HT-29 (cell line): ENCODE measurements around the gene AMBRA1. TPM values are rescaled to one million over a fixed set of nuclear protein-coding genes. Genes with fewer than 3 reads are reported as not detected.
"Not testable (repeated sequence)": the region's sequence is repeated elsewhere in the genome, so short reads cannot be mapped to it uniquely, and the experiment has no call there.

Source experiments
- DNase-seq: peaks from one replicate; pipeline ENCODE4 v3.0.0-alpha.2; 2015; ENCODE audit warnings: low spot score
- total RNA-seq: library from RNA; depleted of rRNA; stranded (reverse); fragments of >200 nt; shearing (Covaris generic); gene quantifications from 2 replicates; pipeline ENCODE4 v1.2.3, GENCODE V29; 2014

The AMBRA1 gene
- total RNA-seq, 1 experiment from 2014 or later: 34.0 TPM

DNA sequence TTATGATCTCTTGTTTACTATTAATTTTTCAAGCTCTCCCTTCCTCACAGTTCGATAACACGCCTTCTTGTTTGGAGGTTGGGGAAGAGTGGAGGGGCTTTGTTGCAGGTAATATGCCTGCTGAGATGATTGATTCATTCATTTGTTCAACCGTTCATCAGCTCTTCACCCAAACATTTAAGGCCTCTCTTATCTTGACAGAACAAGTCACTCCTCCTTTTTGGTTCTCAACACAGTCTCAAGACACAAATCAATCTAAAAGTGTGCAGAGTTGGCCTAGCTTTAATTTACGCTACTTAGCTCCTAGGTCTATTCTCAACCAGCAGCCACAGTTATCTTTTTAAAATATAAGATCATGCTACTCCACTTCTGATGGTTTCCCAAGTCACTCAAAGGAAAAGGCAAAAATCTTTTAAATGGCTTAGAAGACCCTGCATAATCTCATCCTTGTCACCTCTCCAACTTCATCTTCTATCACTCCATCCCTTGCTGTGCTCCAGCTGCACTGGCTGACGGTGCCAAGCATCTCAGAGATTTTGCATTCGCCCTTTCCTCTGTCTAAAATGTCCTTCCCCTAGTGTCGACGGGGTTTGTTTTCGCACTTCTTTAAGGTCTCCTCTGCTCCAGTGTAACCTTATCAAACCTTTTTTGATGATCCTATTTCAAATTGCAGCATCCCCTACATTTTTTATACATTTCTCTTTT is 60.3 kb downstream of the AMBRA1 start:
- no peak for DNase-seq

DNA sequence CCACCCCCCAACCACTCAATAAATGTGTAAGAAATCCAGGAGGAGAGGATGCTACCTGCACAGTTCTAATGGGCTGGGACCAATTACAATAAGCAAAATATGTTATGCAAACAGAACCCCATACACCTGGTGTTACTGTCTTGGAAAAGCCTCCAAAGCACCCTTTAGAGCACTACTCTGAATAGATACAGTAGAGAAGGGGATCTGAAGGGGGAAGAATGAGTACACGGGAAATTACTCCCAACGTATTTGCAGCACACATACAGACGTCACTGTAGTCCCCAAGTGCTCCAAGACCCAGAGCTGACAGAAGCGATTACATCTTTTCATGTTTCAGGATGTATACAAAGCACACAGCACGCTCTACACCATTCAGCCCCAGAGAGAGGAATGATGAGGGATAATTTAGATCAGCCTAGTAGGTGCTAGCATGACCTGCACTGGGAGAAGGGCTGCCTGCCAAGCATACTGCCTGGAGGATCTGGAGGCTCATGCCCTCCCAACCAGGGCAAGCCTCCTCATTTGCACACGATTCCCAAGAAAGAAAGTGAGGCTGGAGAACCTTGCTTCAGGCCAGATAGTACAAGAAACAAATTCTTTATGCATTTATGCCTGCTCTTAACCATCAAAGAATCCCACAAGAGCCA is 63.8 kb downstream of the AMBRA1 start:
- DNase-seq: no peak

GRCh38 chr11:46529095-46529905 is 64.5 kb downstream of the AMBRA1 start:
- peak; percentile 80 for DNase-seq

GRCh38 chr11:46528445-46529094 is 65.3 kb downstream of the AMBRA1 start:
- DNase-seq: no peak

GRCh38 chr11:46527591-46528130 is 66.2 kb downstream of the AMBRA1 start:
- no peak for DNase-seq

- no peak for DNase-seq
Measured at GRCh38 chr11:46526216-46527215, 67.3 kb downstream of the AMBRA1 start.

GRCh38 chr11:46524201-46524770 is 69.5 kb downstream of the AMBRA1 start:
- no peak for DNase-seq

GRCh38 chr11:46523290-46523689 is 70.5 kb downstream of the AMBRA1 start:
- DNase-seq: no peak

DNA sequence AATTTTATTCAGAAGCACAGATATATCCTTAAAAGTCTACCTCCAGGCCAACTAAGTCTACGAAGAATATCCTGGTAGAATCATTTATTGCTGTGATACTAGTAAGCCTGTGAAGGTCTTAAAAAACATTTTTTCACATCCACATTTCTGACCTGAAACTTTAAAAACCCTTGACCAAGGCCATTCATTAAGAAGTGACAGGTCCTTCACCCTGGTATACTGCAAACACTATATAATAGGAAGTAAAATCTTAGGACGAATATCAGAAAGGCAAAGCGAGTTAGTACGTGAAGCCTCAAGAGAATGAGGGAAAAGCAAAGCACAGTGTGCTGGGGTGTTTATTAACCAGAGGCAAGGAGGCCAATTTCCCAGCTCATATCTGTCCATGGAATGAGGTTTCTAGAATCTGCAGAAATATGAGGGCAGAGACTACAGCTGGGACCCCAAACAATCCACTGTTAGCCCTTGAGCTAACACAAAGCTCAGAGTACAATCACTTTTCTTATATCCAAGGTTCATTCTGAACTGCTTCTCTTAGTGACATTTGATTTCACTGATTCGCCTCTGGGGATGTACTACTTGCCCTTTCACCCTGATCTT is 71.0 kb downstream of the AMBRA1 start:
- DNase-seq: no peak

DNA sequence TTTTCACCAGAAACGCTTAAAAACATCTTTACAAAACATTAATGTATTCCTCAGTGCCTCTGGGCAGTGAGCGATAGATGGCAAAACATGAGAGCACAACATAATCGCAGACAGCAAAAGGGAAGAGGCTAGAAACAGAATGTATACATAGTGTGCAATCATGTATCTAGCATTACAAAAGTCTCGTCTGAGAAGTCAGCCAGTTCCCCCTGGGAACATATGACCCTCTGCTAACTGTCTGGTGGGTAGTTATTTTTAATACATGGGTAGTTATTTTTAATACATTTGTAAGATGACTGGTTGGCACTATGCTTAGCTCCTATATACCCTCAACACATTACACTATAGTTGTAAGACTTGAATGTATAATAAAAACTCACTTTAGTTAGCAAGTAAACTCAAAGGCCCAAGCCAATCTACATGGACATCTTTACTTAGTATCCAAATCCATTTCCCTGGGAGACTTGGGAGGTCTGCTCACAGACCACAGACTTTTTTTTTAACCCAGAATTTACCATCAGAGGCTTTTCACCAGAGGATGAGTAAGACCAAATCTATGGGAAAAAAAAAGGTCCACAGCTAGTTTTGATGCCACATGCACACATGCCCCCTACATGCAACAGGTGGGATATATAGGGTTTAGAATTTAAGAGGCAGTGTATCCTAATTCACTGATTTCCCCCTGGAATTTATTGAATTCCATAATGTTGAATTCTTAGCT is 71.7 kb downstream of the AMBRA1 start:
- DNase-seq: no peak

DNA sequence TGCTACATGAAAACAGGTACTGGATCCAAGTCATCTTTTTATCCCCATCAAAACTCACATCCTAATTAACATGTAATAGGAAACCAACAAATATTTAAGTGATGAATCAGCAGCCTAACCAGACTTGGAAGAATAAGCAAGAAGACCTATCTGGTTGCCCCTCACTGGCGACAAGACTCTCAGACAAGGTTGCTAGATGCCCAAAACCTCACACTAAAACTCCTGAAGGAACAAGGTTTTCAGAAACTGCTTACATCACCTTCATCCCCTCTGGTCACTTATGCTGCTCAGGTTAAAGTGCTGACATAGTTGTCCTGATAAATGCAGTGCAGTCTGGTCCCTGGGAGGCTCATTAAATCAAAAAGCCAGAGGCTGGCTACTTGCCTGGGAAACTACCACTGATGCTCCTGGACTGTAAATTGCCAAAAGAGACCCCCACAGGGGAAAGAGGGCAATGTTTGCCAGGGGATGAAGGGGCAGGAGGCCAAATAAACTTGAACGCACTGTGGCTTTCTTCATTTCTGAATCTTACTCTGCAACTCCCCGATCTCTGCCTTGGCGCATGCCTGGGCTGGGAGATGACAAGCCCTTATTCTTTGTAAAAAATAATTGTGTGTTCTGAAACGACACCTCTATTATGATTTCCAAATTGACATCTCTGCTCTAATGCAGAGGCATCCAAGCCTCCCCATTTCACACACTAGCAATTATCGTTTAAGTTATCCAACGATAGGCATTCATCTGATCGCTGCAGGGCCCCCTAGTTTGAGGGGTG is 72.7 kb downstream of the AMBRA1 start:
- DNase-seq: peak; percentile 9

GRCh38 chr11:46519351-46519750 is 74.5 kb downstream of the AMBRA1 start:
- DNase-seq: peak; percentile 6

GRCh38 chr11:46518928-46519327 is 74.9 kb downstream of the AMBRA1 start:
- DNase-seq: not testable (repeated sequence)

DNA sequence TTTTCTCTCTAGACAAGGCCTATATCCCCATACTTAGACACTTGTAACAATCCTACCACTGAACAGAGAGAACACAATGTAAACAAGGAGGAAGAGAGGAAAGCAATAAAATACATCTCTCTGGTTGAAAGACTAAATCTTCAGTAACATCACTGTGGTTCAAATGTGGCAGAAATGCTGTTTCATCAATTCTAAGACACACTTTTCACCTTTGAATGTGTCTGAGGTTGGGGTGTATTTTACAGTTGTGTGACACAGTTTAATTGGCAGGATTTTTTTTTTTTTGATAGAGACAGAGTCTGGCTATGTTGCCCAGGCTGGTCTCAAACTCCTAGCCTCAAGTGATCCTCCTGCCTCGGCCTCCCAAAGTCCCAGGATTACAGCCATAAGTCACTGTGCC is 79.5 kb downstream of the AMBRA1 start:
- no peak for DNase-seq

DNA sequence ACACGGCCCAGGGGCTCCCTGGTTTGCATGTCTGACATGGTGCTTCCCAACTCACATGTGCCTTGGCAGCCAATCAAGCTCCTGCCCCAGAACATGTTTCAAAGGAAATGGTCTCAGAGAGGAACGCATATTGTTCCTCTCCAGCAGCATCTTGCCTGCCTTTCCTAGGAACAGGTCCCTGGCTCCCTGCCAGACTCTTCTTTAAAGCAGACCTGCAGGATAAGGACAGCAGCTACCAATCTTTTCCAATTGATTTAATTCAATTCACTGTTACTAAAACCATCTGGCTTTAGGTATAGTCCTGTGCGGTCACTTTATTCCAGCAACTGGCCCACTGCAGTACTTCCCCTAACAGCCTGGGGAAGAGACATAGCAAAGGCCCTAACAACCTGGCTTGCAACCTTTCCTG is 79.9 kb downstream of the AMBRA1 start:
- no peak for DNase-seq

- no peak for DNase-seq
Measured at GRCh38 chr11:46512261-46512881, 81.5 kb downstream of the AMBRA1 start.

GRCh38 chr11:46511342-46511741 is 82.5 kb downstream of the AMBRA1 start:
- no peak for DNase-seq

- no peak for DNase-seq
Measured at GRCh38 chr11:46508360-46508759, 85.5 kb downstream of the AMBRA1 start.
